ENCODE data around the gene PDXP. TPM values are rescaled to one million over a fixed set of nuclear protein-coding genes. Genes with fewer than 3 reads are reported as not detected.

PDXP gene
- total RNA-seq, 1 experiment from 2014 or later = 10.5 TPM

GRCh38 chr22:37638391-37639069, 20.0 kb upstream of the PDXP start:
- Mint-ChIP-seq H3K27ac (ENCODE audit: low read depth, unreplicated experiment) (peak overlapping the region; percentile 1), H3K36me3 (ENCODE audit: insufficient read depth, unreplicated experiment) (no peaks in the 10 kb centered on the region), H3K4me1 (ENCODE audit: insufficient read depth, unreplicated experiment) (peaks cover 4% of the 10 kb centered on the region), H3K4me3 (ENCODE audit: unreplicated experiment) (peak overlapping the region; percentile 49), H3K9me3 (ENCODE audit: unreplicated experiment) (no peaks in the 10 kb centered on the region), H3K27me3 (ENCODE audit: insufficient read depth, unreplicated experiment) (no peaks in the 10 kb centered on the region)
- BruUV-seq (replicated peaks) = no TSS peak
- DNase-seq (ENCODE audit: unreplicated experiment) = no peak
- TF ChIP-seq, protein P1, sequence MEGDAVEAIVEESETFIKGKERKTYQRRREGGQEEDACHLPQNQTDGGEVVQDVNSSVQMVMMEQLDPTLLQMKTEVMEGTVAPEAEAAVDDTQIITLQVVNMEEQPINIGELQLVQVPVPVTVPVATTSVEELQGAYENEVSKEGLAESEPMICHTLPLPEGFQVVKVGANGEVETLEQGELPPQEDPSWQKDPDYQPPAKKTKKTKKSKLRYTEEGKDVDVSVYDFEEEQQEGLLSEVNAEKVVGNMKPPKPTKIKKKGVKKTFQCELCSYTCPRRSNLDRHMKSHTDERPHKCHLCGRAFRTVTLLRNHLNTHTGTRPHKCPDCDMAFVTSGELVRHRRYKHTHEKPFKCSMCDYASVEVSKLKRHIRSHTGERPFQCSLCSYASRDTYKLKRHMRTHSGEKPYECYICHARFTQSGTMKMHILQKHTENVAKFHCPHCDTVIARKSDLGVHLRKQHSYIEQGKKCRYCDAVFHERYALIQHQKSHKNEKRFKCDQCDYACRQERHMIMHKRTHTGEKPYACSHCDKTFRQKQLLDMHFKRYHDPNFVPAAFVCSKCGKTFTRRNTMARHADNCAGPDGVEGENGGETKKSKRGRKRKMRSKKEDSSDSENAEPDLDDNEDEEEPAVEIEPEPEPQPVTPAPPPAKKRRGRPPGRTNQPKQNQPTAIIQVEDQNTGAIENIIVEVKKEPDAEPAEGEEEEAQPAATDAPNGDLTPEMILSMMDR (IDR thresholded peaks at IDR 0.05; ENCODE audit: unreplicated experiment) = no peak
- CTCF ChIA-PET = interaction anchor here (0.6 to 1.8 kb wide), 3 partner anchors 15 to 180 kb away, joined by 3 to 7 read pairs (median 3); no protein-coding TSS in a partner anchor
- intact Hi-C loops (cut with micrococcal nuclease) = no loop called here
- POLR2A ChIA-PET = interaction anchor here (1.1 to 1.5 kb wide), 3 partner anchors 19 to 39 kb away, joined by 3 to 7 read pairs (median 3); partner anchors contain the start of gene PDXP

DNA sequence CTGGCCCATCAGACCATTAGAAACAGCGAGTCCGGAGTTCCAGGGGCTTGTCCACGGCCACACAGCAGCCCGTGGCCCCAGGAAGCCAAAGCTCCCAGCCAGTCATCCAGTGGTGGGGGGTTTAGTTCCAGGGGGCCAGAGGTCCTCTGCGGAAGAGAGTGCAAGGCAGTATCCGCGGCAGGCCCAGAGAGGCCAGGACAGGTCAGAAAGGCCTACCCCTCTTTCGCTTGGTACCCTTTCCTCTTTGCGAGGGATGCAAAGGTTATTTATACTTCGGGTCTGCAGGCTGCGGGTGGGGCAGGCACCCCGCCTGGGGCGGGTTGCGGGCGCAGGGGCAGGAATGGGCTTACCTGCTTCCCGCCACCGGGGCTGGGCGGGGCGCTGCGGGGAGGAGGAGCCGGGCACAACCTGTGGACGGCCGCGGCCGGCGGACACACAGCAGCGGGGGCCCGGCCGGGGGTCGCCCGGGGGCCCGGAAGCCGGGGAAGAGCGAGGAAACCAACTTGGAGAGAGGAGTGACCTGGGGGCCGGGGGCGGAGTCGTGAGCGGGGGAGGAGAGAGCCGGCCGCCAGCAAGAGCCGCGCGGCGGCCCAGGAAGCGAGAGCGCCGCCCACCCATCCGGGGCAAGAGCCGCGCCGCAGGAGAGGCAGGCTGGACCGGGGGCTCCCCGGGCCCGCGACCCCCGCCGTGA, 19.3 kb upstream of the PDXP start, which contains the start of gene SH3BP1:
TSS of gene SH3BP1 (plus strand) at position 600 of the 691 bp plus-strand sequence. CDS start 119 bp downstream, outside the sequence.
- peak within 1 kb of the TSS; percentile 57 for H3K27ac Mint-ChIP-seq (ENCODE audit: low read depth, unreplicated experiment)
- ChIA-PET POLR2A (interaction anchor here (1.1 kb wide), 1 partner anchor 19 kb away, joined by 3 read pairs; the partner anchor contains the start of gene PDXP), CTCF (interaction anchor here (0.6 to 1.4 kb wide), 3 partner anchors 13 to 180 kb away, joined by 3 to 5 read pairs (median 3); no protein-coding TSS in a partner anchor)
- H3K4me3 Mint-ChIP-seq (ENCODE audit: unreplicated experiment) = peak within 1 kb of the TSS; percentile 49
- BruUV-seq (replicated peaks) = no TSS peak
- intact Hi-C loops (cut with micrococcal nuclease) = no loop called here
- DNase-seq (ENCODE audit: unreplicated experiment) = peak; percentile 34
- peaks cover 7% of the 10 kb centered on the region for H3K4me1 Mint-ChIP-seq (ENCODE audit: insufficient read depth, unreplicated experiment)
- TF ChIP-seq, protein P1 (IDR thresholded peaks at IDR 0.05; ENCODE audit: unreplicated experiment) = no peak
- H3K9me3 Mint-ChIP-seq (ENCODE audit: unreplicated experiment) = no peaks in the 10 kb centered on the region
- no peaks in the 10 kb centered on the region for H3K36me3 Mint-ChIP-seq (ENCODE audit: insufficient read depth, unreplicated experiment)
- H3K27me3 Mint-ChIP-seq (ENCODE audit: insufficient read depth, unreplicated experiment) = no peaks in the 10 kb centered on the region

- no TSS peak for BruUV-seq (replicated peaks)
Observed at GRCh38 chr22:37639771-37640590, 18.5 kb upstream of the PDXP start.

More at GRCh38 chr22:37639771-37640590, 18.5 kb upstream of the PDXP start:
- CTCF ChIA-PET = interaction anchor here (0.5 to 6.9 kb wide), 5 partner anchors 14 to 179 kb away, joined by 3 to 113 read pairs (median 5); partner anchors contain the start of gene NOL12
- POLR2A ChIA-PET = interaction anchor here (0.6 to 1.1 kb wide), 3 partner anchors 18 to 80 kb away, joined by 3 to 4 read pairs (median 3); partner anchors contain the start of genes CDC42EP1 and PDXP
- intact Hi-C loops (cut with micrococcal nuclease) = no loop called here
- DNase-seq (ENCODE audit: unreplicated experiment) = no peak
- Mint-ChIP-seq H3K4me1 (ENCODE audit: insufficient read depth, unreplicated experiment) (peaks cover 7% of the 10 kb centered on the region), H3K27me3 (ENCODE audit: insufficient read depth, unreplicated experiment) (no peaks in the 10 kb centered on the region), H3K4me3 (ENCODE audit: unreplicated experiment) (peak overlapping the region; percentile 49), H3K36me3 (ENCODE audit: insufficient read depth, unreplicated experiment) (no peaks in the 10 kb centered on the region), H3K9me3 (ENCODE audit: unreplicated experiment) (no peaks in the 10 kb centered on the region), H3K27ac (ENCODE audit: low read depth, unreplicated experiment) (peak overlapping the region; percentile 57)
- TF ChIP-seq, protein P1 (IDR thresholded peaks at IDR 0.05; ENCODE audit: unreplicated experiment) = no peak
